Lung (tissue), 12 donors: ENCODE data around the gene PYROXD2. TPM values are rescaled to one million over a fixed set of nuclear protein-coding genes. Genes with fewer than 3 reads are reported as not detected.

ENCODE experiments used
- ATAC-seq: fragments of 200-7000 bp; cut with Tn5 transposase; one replicate; pipeline ENCODE4 v1.9.1; 2020; ENCODE audit warnings: moderate number of reproducible peaks; ENCODE audit not compliant: insufficient read depth, low FRiP score
- DNase-seq, 3 donors: peaks; one replicate each; pipeline ENCODE4 v3.0.0-alpha.2; 2013 to 2017
- H3K27ac ChIP-seq, 2 donors: one replicate each; pipeline ENCODE4 v1.5.1; 2013; ENCODE audit warnings: mild to moderate bottlenecking in 2 of 2, moderate library complexity in 2 of 2, control low read depth in 1 of 2, inconsistent platforms in 1 of 2, low read depth in 1 of 2, low read length in 1 of 2
- H3K27me3 ChIP-seq, 3 donors: one replicate each; pipeline ENCODE4 v1.5.1; 2013; ENCODE audit warnings: low read length in 2 of 3; ENCODE audit not compliant: control insufficient read depth in 3 of 3, insufficient read depth in 3 of 3
- H3K36me3 ChIP-seq, 4 donors: one replicate each; pipeline ENCODE4 v1.5.1; 2013; ENCODE audit warnings: low read length in 4 of 4, mild to moderate bottlenecking in 1 of 4, moderate library complexity in 1 of 4; ENCODE audit not compliant: control insufficient read depth in 4 of 4, insufficient read depth in 4 of 4
- H3K4me1 ChIP-seq, 5 donors: one replicate each; pipeline ENCODE4 v1.5.1; 2013; ENCODE audit warnings: low read length in 5 of 5, mild to moderate bottlenecking in 2 of 5, moderate library complexity in 1 of 5; ENCODE audit not compliant: control insufficient read depth in 5 of 5, insufficient read depth in 5 of 5
- H3K4me3 ChIP-seq: one replicate; pipeline ENCODE4 v1.5.1; 2013; ENCODE audit warnings: mild to moderate bottlenecking, control low read depth, moderate library complexity
- H3K9ac ChIP-seq, 2 donors: one replicate each; pipeline ENCODE4 v1.5.1; 2013; ENCODE audit warnings: low read length in 2 of 2, control low read depth in 1 of 2; ENCODE audit not compliant: insufficient read depth in 1 of 2
- H3K9me3 ChIP-seq, 4 donors: one replicate each; pipeline ENCODE4 v1.5.1; 2013; ENCODE audit warnings: low read length in 3 of 4, mild to moderate bottlenecking in 1 of 4, moderate library complexity in 1 of 4; ENCODE audit not compliant: control insufficient read depth in 4 of 4, insufficient read depth in 3 of 4
- CTCF ChIP-seq: IDR thresholded peaks from 2 replicates; pipeline ENCODE4 v1.5.1; 2012; ENCODE audit warnings: mild to moderate bottlenecking; ENCODE audit errors: control extremely low read depth, extremely low read depth
- WGBS, 2 donors: extraction: QIAGEN DNeasy Blood & Tissue Kit; methylation state at CpG; one replicate each; pipeline ENCODE4 v1.1.7; 2013; 5-methylcytosine and 5-hydroxymethylcytosine counted together
- polyA plus RNA-seq, 2 donors: library from polyadenylated mRNA; stranded (reverse); fragments of 200-250 nt; gene quantifications; one replicate each; pipeline ENCODE4 v1.2.1, GENCODE V29; 2013
- total RNA-seq, 2 donors: library from RNA; depleted of rRNA in 1 of 2; stranded (reverse); fragments of >200 nt in 1 of 2; gene quantifications; one replicate each; pipeline ENCODE4 v1.2.1, GENCODE V29; 2014 to 2021
- donor health status: control.
- donor health status: control.
- donor health status: Bipolar disorder and iron deficiency.
- donor health status: healthy.
- donor health status: DM: yes; HTN: yes; CAD: no.

PYROXD2 gene
- total and polyA plus RNA-seq, 4 donors = 2.3 to 16.8 (median 7.5) TPM

- ATAC-seq (no peak), DNase-seq (no peak)
- Histone ChIP-seq H3K36me3 (no peaks in the 10 kb centered on the region), H3K9me3 (no peaks in the 10 kb centered on the region), H3K4me3 (no peak overlapping the region), H3K27me3 (no peaks in the 10 kb centered on the region), H3K27ac (peak overlapping the region in 1 of 2 donors; percentile 92), H3K4me1 (peaks cover 0 to 20% (median 7%) of the 10 kb centered on the region in 5 donors), H3K9ac (no peak overlapping the region)
- 66 to 79% methylated on average over 5 of the region's 5 CpGs for WGBS, 2 donors
- no peak for TF ChIP-seq CTCF
These were observed 75.2 kb downstream of the PYROXD2 start for GRCh38 chr10:98339799-98340198.

DNA sequence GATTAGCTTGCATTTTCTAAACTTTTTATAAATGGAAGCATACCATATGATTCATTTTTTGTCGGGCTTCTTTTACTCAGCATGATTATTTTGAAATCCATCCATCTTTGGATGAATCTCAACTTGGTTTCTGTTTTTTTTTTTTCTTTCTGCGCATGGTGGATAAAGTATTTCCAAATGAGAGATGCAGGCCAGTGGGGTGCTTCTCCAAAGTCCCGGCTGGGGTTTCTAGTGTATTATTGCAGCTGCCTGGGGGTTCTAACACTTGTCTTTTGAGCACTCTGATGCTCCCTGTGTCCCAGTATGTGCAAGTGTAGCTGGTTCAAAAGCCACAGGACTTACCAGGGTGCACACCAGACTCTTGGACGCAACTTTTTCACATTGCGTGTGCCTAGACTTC is 76.1 kb downstream of the PYROXD2 start:
- 73 to 91% methylated on average over 5 of the region's 5 CpGs for WGBS, 2 donors
- no peak for ATAC-seq
- TF ChIP-seq CTCF = no peak
- no peak overlapping the region for H3K27ac ChIP-seq
- H3K9me3 ChIP-seq = no peaks in the 10 kb centered on the region
- H3K4me1 ChIP-seq = peaks cover 0 to 14% (median 7%) of the 10 kb centered on the region in 5 donors
- H3K27me3 ChIP-seq = no peaks in the 10 kb centered on the region
- H3K4me3 ChIP-seq = no peak overlapping the region
- H3K36me3 ChIP-seq = no peaks in the 10 kb centered on the region
- H3K9ac ChIP-seq = no peak overlapping the region
- DNase-seq = no peak

GRCh38 chr10:98338318-98338717 is 76.7 kb downstream of the PYROXD2 start:
- 89 to 97% methylated on average over 6 of the region's 6 CpGs for WGBS, 2 donors
- Histone ChIP-seq H3K9me3 (no peaks in the 10 kb centered on the region), H3K27ac (no peak overlapping the region), H3K4me1 (peaks cover 0 to 16% (median 7%) of the 10 kb centered on the region in 5 donors), H3K4me3 (no peak overlapping the region), H3K27me3 (no peaks in the 10 kb centered on the region), H3K9ac (no peak overlapping the region), H3K36me3 (no peaks in the 10 kb centered on the region)
- DNase-seq (no peak), ATAC-seq (no peak)
- no peak for TF ChIP-seq CTCF

DNA sequence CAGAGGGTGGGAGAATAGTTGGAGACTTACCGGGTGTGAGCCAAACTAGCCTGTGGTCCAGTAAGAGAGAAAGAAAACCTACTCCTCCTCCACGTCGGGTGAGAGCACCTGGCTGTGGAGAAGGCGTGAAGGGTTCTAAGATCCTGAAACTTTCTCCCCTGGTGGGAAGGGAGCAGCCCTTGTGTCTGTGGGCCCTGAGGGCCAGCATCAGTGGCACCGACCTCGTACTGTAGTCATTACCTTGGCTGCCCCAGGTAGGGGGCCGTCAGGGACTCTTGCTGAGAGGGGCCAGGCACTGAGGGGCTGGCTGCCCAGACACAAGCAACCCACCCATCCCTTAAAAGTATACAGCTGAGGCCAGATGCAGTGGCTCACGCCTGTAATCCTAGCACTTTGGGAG is 77.5 kb downstream of the PYROXD2 start:
- no peak for ATAC-seq
- TF ChIP-seq CTCF = no peak

More for the DNA sequence above, 77.5 kb downstream of the PYROXD2 start:
- Histone ChIP-seq H3K4me3 (no peak overlapping the region), H3K4me1 (peaks cover 0 to 24% (median 7%) of the 10 kb centered on the region in 5 donors), H3K9me3 (no peaks in the 10 kb centered on the region), H3K9ac (no peak overlapping the region), H3K36me3 (no peaks in the 10 kb centered on the region), H3K27me3 (no peaks in the 10 kb centered on the region), H3K27ac (no peak overlapping the region)
- whole genome bisulfite sequencing, 2 donors = 90 to 91% methylated on average over 8 of the region's 8 CpGs
- no peak for DNase-seq
